WTC11 (cell line): ENCODE measurements around the gene TTC39A. TPM values are rescaled to one million over a fixed set of nuclear protein-coding genes. Genes with fewer than 3 reads are reported as not detected.

Experiments
- ATAC-seq: fragments of 200-7000 bp; cut with Tn5 transposase; 2 replicates; pipeline ENCODE4 v1.10.0; 2021; ENCODE audit warnings: mild to moderate bottlenecking, moderate library complexity
- CTCF ChIA-PET: fragments of 300-600 bp; sonication (Branson Sonifier 250); formaldehyde crosslinking; loops from one replicate; lab custom pipeline; 2021; ENCODE audit warnings: antibody characterized with exemption; lab: Charles Lee
- POLR2A ChIA-PET: fragments of 350-600 bp; sonication (Branson Sonifier 250); formaldehyde crosslinking; loops from one replicate; lab custom pipeline; 2021; ENCODE audit warnings: antibody characterized with exemption; lab: Charles Lee
- DNase-seq: peaks from one replicate; pipeline ENCODE4 v3.0.0; 2021; ENCODE audit warnings: low spot score
- H3K27ac Mint-ChIP-seq: 2 replicates; pipeline ENCODE4 v1.8.0; 2021; ENCODE audit warnings: mixed read lengths
- H3K27me3 Mint-ChIP-seq: 2 replicates; pipeline ENCODE4 v1.8.0; 2021; ENCODE audit warnings: low read depth, mild to moderate bottlenecking, moderate library complexity, mixed read lengths
- H3K36me3 Mint-ChIP-seq: 2 replicates; pipeline ENCODE4 v1.8.0; 2021; ENCODE audit warnings: mixed read lengths
- H3K4me1 Mint-ChIP-seq: 2 replicates; pipeline ENCODE4 v1.8.0; 2022; ENCODE audit warnings: mixed read lengths
- H3K4me3 Mint-ChIP-seq: 2 replicates; pipeline ENCODE4 v1.8.0; 2021; ENCODE audit warnings: mild to moderate bottlenecking, moderate library complexity, mixed read lengths
- H3K9me3 Mint-ChIP-seq: 2 replicates; pipeline ENCODE4 v1.8.0; 2021; ENCODE audit warnings: mixed read lengths
- E2F5 ChIP-seq: sonication (generic); formaldehyde crosslinking; IDR thresholded peaks from 2 replicates; pipeline ENCODE4 v1.8.1; 2022; ENCODE audit warnings: mild to moderate bottlenecking, moderate library complexity, missing genetic modification reagents
- EMX1 ChIP-seq: fragments of 250-450 bp; sonication (Bioruptor Pico); IDR thresholded peaks from 2 replicates; pipeline ENCODE4 v1.8.0; 2021; ENCODE audit warnings: mild to moderate bottlenecking
- ETV6 ChIP-seq: sonication (generic); formaldehyde crosslinking; IDR thresholded peaks from 2 replicates; pipeline ENCODE4 v1.8.1; 2022; ENCODE audit warnings: mild to moderate bottlenecking, missing genetic modification reagents
- FOXK1 ChIP-seq: sonication (generic); formaldehyde crosslinking; IDR thresholded peaks from 2 replicates; pipeline ENCODE4 v1.8.0; 2022; ENCODE audit warnings: mild to moderate bottlenecking, moderate library complexity, missing genetic modification reagents
- JUN ChIP-seq: sonication (generic); formaldehyde crosslinking; IDR thresholded peaks from 2 replicates; pipeline ENCODE4 v1.8.0; 2023; ENCODE audit warnings: mild to moderate bottlenecking, missing genetic modification reagents
- MYBL2 ChIP-seq: sonication (generic); formaldehyde crosslinking; IDR thresholded peaks from 2 replicates; pipeline ENCODE4 v1.8.1; 2023; ENCODE audit warnings: mild to moderate bottlenecking, moderate library complexity, missing genetic modification reagents
- NFE2L1 ChIP-seq: sonication (generic); formaldehyde crosslinking; IDR thresholded peaks from 2 replicates; pipeline ENCODE4 v1.8.1; 2023; ENCODE audit warnings: missing genetic modification reagents
- NR1H2 ChIP-seq: sonication (generic); formaldehyde crosslinking; IDR thresholded peaks from 2 replicates; pipeline ENCODE4 v1.9.0; 2021; ENCODE audit warnings: mild to moderate bottlenecking, moderate library complexity, missing genetic modification reagents
- PREB ChIP-seq: sonication (generic); formaldehyde crosslinking; IDR thresholded peaks from 2 replicates; pipeline ENCODE4 v1.8.1; 2022; ENCODE audit warnings: mild to moderate bottlenecking, missing genetic modification reagents, moderate library complexity, borderline replicate concordance
- TCF7 ChIP-seq: sonication (generic); formaldehyde crosslinking; IDR thresholded peaks from 2 replicates; pipeline ENCODE4 v1.8.0; 2022; ENCODE audit warnings: mild to moderate bottlenecking, low read depth, missing genetic modification reagents, moderate library complexity
- ZNF121 ChIP-seq: sonication (generic); formaldehyde crosslinking; IDR thresholded peaks from 2 replicates; pipeline ENCODE4 v1.8.0; 2023; ENCODE audit warnings: missing genetic modification reagents
- ZNF219 ChIP-seq: sonication (generic); formaldehyde crosslinking; IDR thresholded peaks from 2 replicates; pipeline ENCODE4 v1.8.0; 2023; ENCODE audit warnings: missing genetic modification reagents, mild to moderate bottlenecking, borderline replicate concordance
- total RNA-seq: library from RNA; stranded (reverse); gene quantifications from 3 replicates; pipeline ENCODE4 v1.2.3, GENCODE V29; 2021
- TF ChIP-seq, protein P1 (sequence below): sonication (generic); formaldehyde crosslinking; IDR thresholded peaks from 2 replicates; pipeline ENCODE4 v1.8.0; 2023; ENCODE audit warnings: missing genetic modification reagents
- TF ChIP-seq, protein P2 (sequence below): fragments of 200-600 bp; IDR thresholded peaks from 2 replicates; pipeline ENCODE4 v1.8.0; 2022; ENCODE audit warnings: antibody characterized with exemption
- TF ChIP-seq, protein P3 (sequence below): sonication (generic); formaldehyde crosslinking; conservative IDR thresholded peaks from 2 replicates; pipeline ENCODE4 v1.8.1; 2023; ENCODE audit warnings: mild to moderate bottlenecking, low read depth, missing genetic modification reagents, moderate library complexity
- TF ChIP-seq, protein P4 (sequence below): sonication (generic); formaldehyde crosslinking; IDR thresholded peaks from 2 replicates; pipeline ENCODE4 v1.8.0; 2022; ENCODE audit warnings: mild to moderate bottlenecking, missing genetic modification reagents
- TF ChIP-seq, protein P5 (sequence below): sonication (generic); formaldehyde crosslinking; IDR thresholded peaks from 2 replicates; pipeline ENCODE4 v1.8.0; 2022; ENCODE audit warnings: mild to moderate bottlenecking, missing genetic modification reagents

TTC39A gene
- total RNA-seq, 1 experiment from 2014 or later: 3.4 TPM

- no peak overlapping the region for H3K27ac Mint-ChIP-seq
- H3K4me3 Mint-ChIP-seq: no peak overlapping the region
- 0 out of 2 replicates have a peak, but pooled peaks cover 2% of the 10 kb centered on the region for H3K36me3 Mint-ChIP-seq
- peaks cover 13% of the 10 kb centered on the region for H3K27me3 Mint-ChIP-seq
- ChIA-PET POLR2A (no interaction called here), CTCF (no interaction called here)
- DNase-seq: no peak
- no peak for ATAC-seq
- TF ChIP-seq, protein P1, sequence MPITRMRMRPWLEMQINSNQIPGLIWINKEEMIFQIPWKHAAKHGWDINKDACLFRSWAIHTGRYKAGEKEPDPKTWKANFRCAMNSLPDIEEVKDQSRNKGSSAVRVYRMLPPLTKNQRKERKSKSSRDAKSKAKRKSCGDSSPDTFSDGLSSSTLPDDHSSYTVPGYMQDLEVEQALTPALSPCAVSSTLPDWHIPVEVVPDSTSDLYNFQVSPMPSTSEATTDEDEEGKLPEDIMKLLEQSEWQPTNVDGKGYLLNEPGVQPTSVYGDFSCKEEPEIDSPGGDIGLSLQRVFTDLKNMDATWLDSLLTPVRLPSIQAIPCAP: no peak
- TF ChIP-seq ZNF121 (CRISPR knock-in tag) (no peak), EMX1 (CRISPR knock-in tag) (no peak), JUN (CRISPR knock-in tag) (no peak), E2F5 (CRISPR knock-in tag) (no peak), TCF7 (CRISPR knock-in tag) (no peak), PREB (no peak), MYBL2 (CRISPR knock-in tag) (no peak), ZNF219 (no peak), ETV6 (CRISPR knock-in tag) (no peak), NFE2L1 (CRISPR knock-in tag) (no peak), NR1H2 (no peak), FOXK1 (CRISPR knock-in tag) (no peak)
- TF ChIP-seq, protein P2, sequence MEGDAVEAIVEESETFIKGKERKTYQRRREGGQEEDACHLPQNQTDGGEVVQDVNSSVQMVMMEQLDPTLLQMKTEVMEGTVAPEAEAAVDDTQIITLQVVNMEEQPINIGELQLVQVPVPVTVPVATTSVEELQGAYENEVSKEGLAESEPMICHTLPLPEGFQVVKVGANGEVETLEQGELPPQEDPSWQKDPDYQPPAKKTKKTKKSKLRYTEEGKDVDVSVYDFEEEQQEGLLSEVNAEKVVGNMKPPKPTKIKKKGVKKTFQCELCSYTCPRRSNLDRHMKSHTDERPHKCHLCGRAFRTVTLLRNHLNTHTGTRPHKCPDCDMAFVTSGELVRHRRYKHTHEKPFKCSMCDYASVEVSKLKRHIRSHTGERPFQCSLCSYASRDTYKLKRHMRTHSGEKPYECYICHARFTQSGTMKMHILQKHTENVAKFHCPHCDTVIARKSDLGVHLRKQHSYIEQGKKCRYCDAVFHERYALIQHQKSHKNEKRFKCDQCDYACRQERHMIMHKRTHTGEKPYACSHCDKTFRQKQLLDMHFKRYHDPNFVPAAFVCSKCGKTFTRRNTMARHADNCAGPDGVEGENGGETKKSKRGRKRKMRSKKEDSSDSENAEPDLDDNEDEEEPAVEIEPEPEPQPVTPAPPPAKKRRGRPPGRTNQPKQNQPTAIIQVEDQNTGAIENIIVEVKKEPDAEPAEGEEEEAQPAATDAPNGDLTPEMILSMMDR: no peak
- TF ChIP-seq, protein P3, sequence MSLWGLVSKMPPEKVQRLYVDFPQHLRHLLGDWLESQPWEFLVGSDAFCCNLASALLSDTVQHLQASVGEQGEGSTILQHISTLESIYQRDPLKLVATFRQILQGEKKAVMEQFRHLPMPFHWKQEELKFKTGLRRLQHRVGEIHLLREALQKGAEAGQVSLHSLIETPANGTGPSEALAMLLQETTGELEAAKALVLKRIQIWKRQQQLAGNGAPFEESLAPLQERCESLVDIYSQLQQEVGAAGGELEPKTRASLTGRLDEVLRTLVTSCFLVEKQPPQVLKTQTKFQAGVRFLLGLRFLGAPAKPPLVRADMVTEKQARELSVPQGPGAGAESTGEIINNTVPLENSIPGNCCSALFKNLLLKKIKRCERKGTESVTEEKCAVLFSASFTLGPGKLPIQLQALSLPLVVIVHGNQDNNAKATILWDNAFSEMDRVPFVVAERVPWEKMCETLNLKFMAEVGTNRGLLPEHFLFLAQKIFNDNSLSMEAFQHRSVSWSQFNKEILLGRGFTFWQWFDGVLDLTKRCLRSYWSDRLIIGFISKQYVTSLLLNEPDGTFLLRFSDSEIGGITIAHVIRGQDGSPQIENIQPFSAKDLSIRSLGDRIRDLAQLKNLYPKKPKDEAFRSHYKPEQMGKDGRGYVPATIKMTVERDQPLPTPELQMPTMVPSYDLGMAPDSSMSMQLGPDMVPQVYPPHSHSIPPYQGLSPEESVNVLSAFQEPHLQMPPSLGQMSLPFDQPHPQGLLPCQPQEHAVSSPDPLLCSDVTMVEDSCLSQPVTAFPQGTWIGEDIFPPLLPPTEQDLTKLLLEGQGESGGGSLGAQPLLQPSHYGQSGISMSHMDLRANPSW: no peak
- TF ChIP-seq, protein P4, sequence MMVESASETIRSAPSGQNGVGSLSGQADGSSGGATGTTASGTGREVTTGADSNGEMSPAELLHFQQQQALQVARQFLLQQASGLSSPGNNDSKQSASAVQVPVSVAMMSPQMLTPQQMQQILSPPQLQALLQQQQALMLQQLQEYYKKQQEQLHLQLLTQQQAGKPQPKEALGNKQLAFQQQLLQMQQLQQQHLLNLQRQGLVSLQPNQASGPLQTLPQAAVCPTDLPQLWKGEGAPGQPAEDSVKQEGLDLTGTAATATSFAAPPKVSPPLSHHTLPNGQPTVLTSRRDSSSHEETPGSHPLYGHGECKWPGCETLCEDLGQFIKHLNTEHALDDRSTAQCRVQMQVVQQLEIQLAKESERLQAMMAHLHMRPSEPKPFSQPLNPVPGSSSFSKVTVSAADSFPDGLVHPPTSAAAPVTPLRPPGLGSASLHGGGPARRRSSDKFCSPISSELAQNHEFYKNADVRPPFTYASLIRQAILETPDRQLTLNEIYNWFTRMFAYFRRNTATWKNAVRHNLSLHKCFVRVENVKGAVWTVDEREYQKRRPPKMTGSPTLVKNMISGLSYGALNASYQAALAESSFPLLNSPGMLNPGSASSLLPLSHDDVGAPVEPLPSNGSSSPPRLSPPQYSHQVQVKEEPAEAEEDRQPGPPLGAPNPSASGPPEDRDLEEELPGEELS (CRISPR knock-in tag): no peak
- TF ChIP-seq, protein P5, sequence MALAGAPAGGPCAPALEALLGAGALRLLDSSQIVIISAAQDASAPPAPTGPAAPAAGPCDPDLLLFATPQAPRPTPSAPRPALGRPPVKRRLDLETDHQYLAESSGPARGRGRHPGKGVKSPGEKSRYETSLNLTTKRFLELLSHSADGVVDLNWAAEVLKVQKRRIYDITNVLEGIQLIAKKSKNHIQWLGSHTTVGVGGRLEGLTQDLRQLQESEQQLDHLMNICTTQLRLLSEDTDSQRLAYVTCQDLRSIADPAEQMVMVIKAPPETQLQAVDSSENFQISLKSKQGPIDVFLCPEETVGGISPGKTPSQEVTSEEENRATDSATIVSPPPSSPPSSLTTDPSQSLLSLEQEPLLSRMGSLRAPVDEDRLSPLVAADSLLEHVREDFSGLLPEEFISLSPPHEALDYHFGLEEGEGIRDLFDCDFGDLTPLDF (CRISPR knock-in tag): no peak
- H3K4me1 Mint-ChIP-seq: peaks cover 13% of the 10 kb centered on the region
- peaks cover 9% of the 10 kb centered on the region; the same call in 1 of the 2 replicates for H3K9me3 Mint-ChIP-seq
Measured at GRCh38 chr1:51298322-51298705, 32.0 kb downstream of the TTC39A start.
